Melanocyte of skin (primary cell): ENCODE data around the gene JAK3. TPM values are rescaled to one million over a fixed set of nuclear protein-coding genes. Genes with fewer than 3 reads are reported as not detected.

Experiments
- small RNA-seq, 2 donors: library from RNA; depleted of rRNA; stranded (forward); fragments of <200 nt; gene quantifications; one replicate each; pipeline ENCODE3, GENCODE V24; 2012
- total RNA-seq, 2 donors: library from RNA; depleted of rRNA; stranded (reverse); fragments of >200 nt; gene quantifications; 2 replicates each; pipeline ENCODE4 v1.2.3, GENCODE V29; 2012

Gene JAK3
- 1 to 10 TPM; 2.7 to 3.1 TPM for total RNA-seq

GRCh38 chr19:17847538-17848366 is at the start of gene JAK3:
JAK3 (minus strand) TSS chr19:17847982; CDS start chr19:17844417, 3,565 bp downstream.

GRCh38 chr19:17871878-17872250 is 24.1 kb upstream of the JAK3 start, which contains the start of gene SLC5A5:
SLC5A5 (plus strand) TSS chr19:17871945; CDS start chr19:17872320, 375 bp downstream.

GRCh38 chr19:17859533-17860330 is 11.9 kb upstream of the JAK3 start, which contains the start of gene RPL18A:
RPL18A (plus strand) TSS chr19:17859910; CDS start chr19:17859957, 47 bp downstream.

GRCh38 chr19:17821190-17821589 is 26.6 kb downstream of the JAK3 start, which contains the start of gene INSL3:
INSL3 (minus strand) TSS chr19:17821519; CDS start chr19:17821506, 13 bp downstream.

GRCh38 chr19:17794731-17795494 is 52.9 kb downstream of the JAK3 start, which contains the start of gene B3GNT3:
B3GNT3 (plus strand) TSS chr19:17795138; CDS start chr19:17807808, 12,670 bp downstream.

Small RNA genes lying within 50 kb of the gene (small RNA-seq; reads per million reads assigned to genes)
- gene SNORA68 = 0 reads per million in 2 donors

Other genes with a start within 250 kb of the JAK3 start
- gene UNC13A, start 159.6 kb downstream of the JAK3 start, total RNA-seq = under 1 TPM; under 0.01 to 0.34 TPM
- gene MAP1S, start 128.5 kb downstream of the JAK3 start, total RNA-seq = 10 to 100 TPM; 15.5 to 25.3 TPM
- gene FCHO1, start 96.5 kb downstream of the JAK3 start, total RNA-seq = 1 to 10 TPM in 1 of 2 donors, under 1 TPM in 1; 1.00 to 1.4 TPM
- under 1 TPM in 1 of 2 donors, not detected in 1; under 0.01 TPM for gene B3GNT3, start 52.8 kb downstream of the JAK3 start, total RNA-seq
- under 1 TPM in 1 of 2 donors, not detected in 1; 0.34 TPM for gene INSL3, start 26.5 kb downstream of the JAK3 start, total RNA-seq
- 100 to 1,000 TPM; 512 to 673 TPM for gene RPL18A, start 11.9 kb upstream of the JAK3 start, total RNA-seq
- gene SLC5A5, start 24.0 kb upstream of the JAK3 start, total RNA-seq = not detected
- 10 to 100 TPM; 24.8 to 40.6 TPM for gene CCDC124, start 85.0 kb upstream of the JAK3 start, total RNA-seq
- under 1 TPM; under 0.01 to 0.33 TPM for gene KCNN1, start 119.1 kb upstream of the JAK3 start, total RNA-seq
- 1 to 10 TPM; 8.0 to 8.6 TPM for gene ARRDC2, start 160.2 kb upstream of the JAK3 start, total RNA-seq
- gene IL12RB1, start 239.0 kb upstream of the JAK3 start, total RNA-seq = 1 to 10 TPM in 1 of 2 donors, under 1 TPM in 1; 0.69 to 2.0 TPM
- 1 to 10 TPM; 3.1 to 4.0 TPM for gene MAST3, start 249.8 kb upstream of the JAK3 start, total RNA-seq